Measurements from ENCODE around the gene AGBL4.

- TF ChIP-seq EZH2phosphoT487 (IDR thresholded peaks at IDR 0.05; ENCODE audit: insufficient read depth, low read depth) = no peak
- TF ChIP-seq EZH2 (IDR thresholded peaks at IDR 0.05; ENCODE audit: insufficient read depth, poor library complexity, severe bottlenecking) = no peak
Measured at GRCh38 chr1:50023292-50024159, at the start of gene AGBL4.

Data from GM23248 (cell line).